SK-N-SH (cell line): Measurements from ENCODE around the gene HNRNPD. TPM values are rescaled to one million over a fixed set of nuclear protein-coding genes. Genes with fewer than 3 reads are reported as not detected.
"Not testable (repeated sequence)": the region's sequence is repeated elsewhere in the genome, so short reads cannot be mapped to it uniquely, and the experiment has no call there.

ENCODE experiments used
- CTCF ChIA-PET: fragments of 300-600, 350-600 bp; formaldehyde crosslinking; extraction: SDS; loops from one replicate; lab custom pipeline; 2021; lab: Yijun Ruan, JAX
- POLR2A ChIA-PET: fragments of 350-600 bp; sonication (Branson Sonifier 250); formaldehyde crosslinking; extraction: SDS; loops from one replicate; lab custom pipeline; 2020; ENCODE audit warnings: antibody characterized with exemption, inconsistent platforms; lab: Yijun Ruan, JAX
- DNase-seq: peaks from one replicate; pipeline ENCODE4 v3.0.0; 2012
- H2AFZ ChIP-seq: fragments of 200-600 bp; sonication (generic); 2 replicates; pipeline ENCODE4 v1.8.1; 2016; ENCODE audit warnings: antibody characterized with exemption, mild to moderate bottlenecking, low read depth
- H3F3A ChIP-seq: fragments of 200-600 bp; sonication (generic); replicated peaks from 2 replicates; pipeline ENCODE3; 2016; ENCODE audit warnings: antibody characterized with exemption, mild to moderate bottlenecking; ENCODE audit not compliant: insufficient read depth
- H3K27ac ChIP-seq, 2 experiments: fragments of 200-500 bp in 1 of 2; fragments of 200-600 bp in 1 of 2; sonication (Bioruptor generic) in 1 of 2; sonication (generic), shearing (Covaris generic) in 1 of 2; 2 replicates each; pipeline versions ENCODE4 v1.5.1 to v1.6.1; 2014 to 2016; ENCODE audit warnings: low read depth in 2 of 2, inconsistent platforms in 1 of 2, low read length in 1 of 2, mild to moderate bottlenecking in 1 of 2, mixed read lengths in 1 of 2
- H3K27me3 ChIP-seq: fragments of 200-600 bp; sonication (generic), shearing (Covaris generic); 2 replicates; pipeline ENCODE4 v1.6.1; 2016; ENCODE audit warnings: mixed run types; ENCODE audit not compliant: insufficient read depth
- H3K36me3 ChIP-seq, 2 experiments: fragments of 200-500 bp in 1 of 2; fragments of 200-600 bp in 1 of 2; sonication (Bioruptor generic) in 1 of 2; sonication (generic) in 1 of 2; replicated peaks in 1 of 2; 2 replicates each; pipeline versions ENCODE3 to v1.5.1; 2014 to 2016; ENCODE audit warnings: low read length in 1 of 2, mild to moderate bottlenecking in 1 of 2; ENCODE audit not compliant: insufficient read depth in 2 of 2, control insufficient read depth in 1 of 2
- H3K4me1 ChIP-seq, 2 experiments: fragments of 200-500 bp in 1 of 2; fragments of 200-600 bp in 1 of 2; sonication (Bioruptor generic) in 1 of 2; sonication (generic), shearing (Covaris generic) in 1 of 2; 2 replicates each; pipeline versions ENCODE4 v1.5.1 to v1.6.1; 2014 to 2016; ENCODE audit warnings: low read depth in 1 of 2, low read length in 1 of 2, mixed run types in 1 of 2; ENCODE audit not compliant: insufficient read depth in 2 of 2, control insufficient read depth in 1 of 2
- H3K4me2 ChIP-seq: fragments of 200-600 bp; sonication (generic), shearing (Covaris generic); 2 replicates; pipeline ENCODE4 v1.6.1; 2017; ENCODE audit warnings: mixed run types
- H3K4me3 ChIP-seq, 2 experiments: fragments of 200-500 bp in 1 of 2; fragments of 200-600 bp in 1 of 2; sonication (Bioruptor generic) in 1 of 2; sonication (generic), shearing (Covaris generic) in 1 of 2; 2 replicates each; pipeline versions ENCODE4 v1.5.1 to v1.8.1; 2014 to 2016; ENCODE audit warnings: low read depth in 2 of 2, inconsistent platforms in 1 of 2, low read length in 1 of 2, mild to moderate bottlenecking in 1 of 2, mixed read lengths in 1 of 2, moderate library complexity in 1 of 2
- H3K79me2 ChIP-seq: fragments of 200-600 bp; sonication (generic); 2 replicates; pipeline ENCODE4 v1.8.1; 2017; ENCODE audit warnings: mild to moderate bottlenecking; ENCODE audit not compliant: insufficient read depth
- H3K9ac ChIP-seq: fragments of 200-600 bp; sonication (generic); 2 replicates; pipeline ENCODE4 v1.6.1; 2017; ENCODE audit warnings: mixed run types
- H3K9me2 ChIP-seq: fragments of 200-600 bp; sonication (generic); 2 replicates; pipeline ENCODE4 v1.6.1; 2017; ENCODE audit warnings: mixed run types
- H3K9me3 ChIP-seq: fragments of 200-600 bp; sonication (generic); 2 replicates; pipeline ENCODE4 v1.6.1; 2017; ENCODE audit warnings: mixed run types, mild to moderate bottlenecking, moderate library complexity
- H4K20me1 ChIP-seq: fragments of 200-600 bp; sonication (generic); 2 replicates; pipeline ENCODE4 v1.6.1; 2017; ENCODE audit warnings: mild to moderate bottlenecking, mixed run types; ENCODE audit not compliant: insufficient read depth
- CHD2 ChIP-seq: fragments of 150-350 bp; IDR thresholded peaks from 2 replicates; pipeline ENCODE4 v1.6.1; 2018; ENCODE audit warnings: low read length; ENCODE audit not compliant: partially characterized antibody
- ELF1 ChIP-seq: IDR thresholded peaks from 2 replicates; pipeline ENCODE4 v1.4.0; 2012
- EZH2phosphoT487 ChIP-seq: fragments of 200-600 bp; sonication (generic); IDR thresholded peaks from 2 replicates; pipeline ENCODE4 v1.6.1; 2017; ENCODE audit warnings: low read depth, mixed run types, mild to moderate bottlenecking, antibody characterized with exemption, moderate library complexity, borderline replicate concordance
- FOSL2 ChIP-seq: IDR thresholded peaks from 2 replicates; pipeline ENCODE4 v1.4.0; 2012; ENCODE audit warnings: low read depth, mild to moderate bottlenecking, moderate library complexity, borderline replicate concordance
- GATA2 ChIP-seq: sonication (generic); formaldehyde crosslinking; IDR thresholded peaks from 2 replicates; pipeline ENCODE4 v1.5.0; 2020; ENCODE audit warnings: mild to moderate bottlenecking, missing genetic modification reagents
- JUND ChIP-seq: IDR thresholded peaks from 2 replicates; pipeline ENCODE4 v1.4.0; 2012
- MXI1 ChIP-seq: IDR thresholded peaks from 2 replicates; pipeline ENCODE4 v1.6.1; 2012; ENCODE audit warnings: mild to moderate bottlenecking, low read depth, low read length, improper control_type of control experiment
- NRF1 ChIP-seq: IDR thresholded peaks from 2 replicates; pipeline ENCODE4 v1.6.1; 2012; ENCODE audit warnings: low read depth, mild to moderate bottlenecking, low read length
- POLR2AphosphoS5 ChIP-seq: IDR thresholded peaks from 2 replicates; pipeline ENCODE4 v1.6.1; 2012; ENCODE audit warnings: low read depth, low read length
- RAD21 ChIP-seq: IDR thresholded peaks from 2 replicates; pipeline ENCODE4 v1.6.1; 2012; ENCODE audit warnings: mild to moderate bottlenecking, low read length
- RCOR1 ChIP-seq: fragments of 150-350 bp; IDR thresholded peaks from 2 replicates; pipeline ENCODE4 v1.6.1; 2017; ENCODE audit warnings: antibody characterized with exemption, low read length
- RFX5 ChIP-seq: IDR thresholded peaks from 2 replicates; pipeline ENCODE4 v1.6.1; 2012; ENCODE audit warnings: mild to moderate bottlenecking, improper control_type of control experiment, low read length
- SIN3A ChIP-seq: IDR thresholded peaks from 2 replicates; pipeline ENCODE4 v1.6.1; 2012; ENCODE audit warnings: low read depth, mild to moderate bottlenecking, low read length, moderate library complexity, borderline replicate concordance
- SMC3 ChIP-seq: IDR thresholded peaks from 2 replicates; pipeline ENCODE4 v1.6.1; 2012; ENCODE audit warnings: low read depth, low read length, improper control_type of control experiment
- TAF1 ChIP-seq: IDR thresholded peaks from 2 replicates; pipeline ENCODE4 v1.6.1; 2012; ENCODE audit warnings: low read depth, mild to moderate bottlenecking, low read length, moderate library complexity, borderline replicate concordance
- WGBS: methylation state at CpG from one replicate; pipeline ENCODE4 v1.1.6; 2017; ENCODE audit warnings: low lambda C conversion rate; 5-methylcytosine and 5-hydroxymethylcytosine counted together
- polyA plus RNA-seq, 3 experiments: library from polyadenylated mRNA; depleted of rRNA; stranded (reverse); fragments of >200 nt; gene quantifications; 2 replicates each; pipeline ENCODE4 v1.2.3, GENCODE V29; 2012
- TF ChIP-seq, protein P1 (sequence below): fragments of 200-600 bp; sonication (generic); IDR thresholded peaks from 2 replicates; pipeline ENCODE4 v1.6.1; 2017; ENCODE audit warnings: antibody characterized with exemption, mild to moderate bottlenecking, moderate library complexity
- TF ChIP-seq, protein P2 (sequence below): IDR thresholded peaks from 2 replicates; pipeline ENCODE4 v1.4.0; 2012; ENCODE audit warnings: low read depth
- TF ChIP-seq, protein P3 (sequence below): IDR thresholded peaks from 2 replicates; pipeline ENCODE4 v1.4.0; 2012; ENCODE audit warnings: low read depth, borderline replicate concordance
- TF ChIP-seq, protein P4 (sequence below): fragments of 150-350 bp; IDR thresholded peaks from 2 replicates; pipeline ENCODE4 v1.6.1; 2016; ENCODE audit warnings: mild to moderate bottlenecking, low read depth, low read length
- TF ChIP-seq, protein P5 (sequence below): IDR thresholded peaks from 2 replicates; pipeline ENCODE4; 2012

Gene HNRNPD
- polyA plus RNA-seq, 1 of the 3 experiments (the other 2 are of a cell fraction): 286 TPM

DNA sequence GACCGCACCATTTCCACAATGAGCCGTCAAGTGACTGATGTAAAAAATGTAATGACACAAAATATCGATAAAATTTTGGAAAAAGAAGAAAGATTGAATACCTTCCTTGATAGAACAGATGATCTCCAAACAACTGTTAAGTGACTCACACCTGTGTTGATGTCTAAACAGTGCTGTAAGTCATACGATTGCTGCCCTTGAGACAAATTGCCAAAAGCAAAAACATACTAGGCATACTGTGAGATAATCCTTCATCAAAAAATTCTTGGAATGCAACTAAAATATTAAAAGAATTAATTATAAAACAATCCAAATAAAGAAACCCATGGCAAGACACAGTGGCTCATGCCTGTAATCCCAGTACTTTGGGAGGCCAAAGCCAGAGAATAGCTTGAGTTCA lies 53.4 kb downstream of the HNRNPD start:
- Histone ChIP-seq H3K9me2 (no peaks in the 10 kb centered on the region), H3F3A (no peaks in the 10 kb centered on the region), H3K9ac (no peak overlapping the region), H3K36me3 (no peaks in the 10 kb centered on the region), H3K79me2 (no peaks in the 10 kb centered on the region), H3K4me2 (no peak overlapping the region), H2AFZ (no peak overlapping the region), H3K9me3 (no peaks in the 10 kb centered on the region), H3K27me3 (no peaks in the 10 kb centered on the region; the same call in 1 of the 2 replicates), H4K20me1 (no peaks in the 10 kb centered on the region), H3K4me1 (no peaks in the 10 kb centered on the region), H3K4me3 (no peak overlapping the region), H3K27ac (no peak overlapping the region)
- no peak for DNase-seq
- POLR2A ChIA-PET: no interaction called here
- 59% methylated on average over 4 of the region's 4 CpGs for WGBS
- TF ChIP-seq ELF1: no peak
- TF ChIP-seq MXI1: no peak
- no peak for TF ChIP-seq JUND
- TF ChIP-seq, protein P1, sequence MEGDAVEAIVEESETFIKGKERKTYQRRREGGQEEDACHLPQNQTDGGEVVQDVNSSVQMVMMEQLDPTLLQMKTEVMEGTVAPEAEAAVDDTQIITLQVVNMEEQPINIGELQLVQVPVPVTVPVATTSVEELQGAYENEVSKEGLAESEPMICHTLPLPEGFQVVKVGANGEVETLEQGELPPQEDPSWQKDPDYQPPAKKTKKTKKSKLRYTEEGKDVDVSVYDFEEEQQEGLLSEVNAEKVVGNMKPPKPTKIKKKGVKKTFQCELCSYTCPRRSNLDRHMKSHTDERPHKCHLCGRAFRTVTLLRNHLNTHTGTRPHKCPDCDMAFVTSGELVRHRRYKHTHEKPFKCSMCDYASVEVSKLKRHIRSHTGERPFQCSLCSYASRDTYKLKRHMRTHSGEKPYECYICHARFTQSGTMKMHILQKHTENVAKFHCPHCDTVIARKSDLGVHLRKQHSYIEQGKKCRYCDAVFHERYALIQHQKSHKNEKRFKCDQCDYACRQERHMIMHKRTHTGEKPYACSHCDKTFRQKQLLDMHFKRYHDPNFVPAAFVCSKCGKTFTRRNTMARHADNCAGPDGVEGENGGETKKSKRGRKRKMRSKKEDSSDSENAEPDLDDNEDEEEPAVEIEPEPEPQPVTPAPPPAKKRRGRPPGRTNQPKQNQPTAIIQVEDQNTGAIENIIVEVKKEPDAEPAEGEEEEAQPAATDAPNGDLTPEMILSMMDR: no peak
- no peak for TF ChIP-seq FOSL2
- TF ChIP-seq, protein P2, sequence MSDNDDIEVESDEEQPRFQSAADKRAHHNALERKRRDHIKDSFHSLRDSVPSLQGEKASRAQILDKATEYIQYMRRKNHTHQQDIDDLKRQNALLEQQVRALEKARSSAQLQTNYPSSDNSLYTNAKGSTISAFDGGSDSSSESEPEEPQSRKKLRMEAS: no peak
- TF ChIP-seq SIN3A: no peak
- TF ChIP-seq, protein P3, sequence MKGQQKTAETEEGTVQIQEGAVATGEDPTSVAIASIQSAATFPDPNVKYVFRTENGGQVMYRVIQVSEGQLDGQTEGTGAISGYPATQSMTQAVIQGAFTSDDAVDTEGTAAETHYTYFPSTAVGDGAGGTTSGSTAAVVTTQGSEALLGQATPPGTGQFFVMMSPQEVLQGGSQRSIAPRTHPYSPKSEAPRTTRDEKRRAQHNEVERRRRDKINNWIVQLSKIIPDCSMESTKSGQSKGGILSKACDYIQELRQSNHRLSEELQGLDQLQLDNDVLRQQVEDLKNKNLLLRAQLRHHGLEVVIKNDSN: no peak
- no peak for TF ChIP-seq RFX5
- no peak for TF ChIP-seq RAD21
- no peak for TF ChIP-seq RCOR1
- no peak for TF ChIP-seq TAF1
- TF ChIP-seq CHD2: no peak
- TF ChIP-seq, protein P4, sequence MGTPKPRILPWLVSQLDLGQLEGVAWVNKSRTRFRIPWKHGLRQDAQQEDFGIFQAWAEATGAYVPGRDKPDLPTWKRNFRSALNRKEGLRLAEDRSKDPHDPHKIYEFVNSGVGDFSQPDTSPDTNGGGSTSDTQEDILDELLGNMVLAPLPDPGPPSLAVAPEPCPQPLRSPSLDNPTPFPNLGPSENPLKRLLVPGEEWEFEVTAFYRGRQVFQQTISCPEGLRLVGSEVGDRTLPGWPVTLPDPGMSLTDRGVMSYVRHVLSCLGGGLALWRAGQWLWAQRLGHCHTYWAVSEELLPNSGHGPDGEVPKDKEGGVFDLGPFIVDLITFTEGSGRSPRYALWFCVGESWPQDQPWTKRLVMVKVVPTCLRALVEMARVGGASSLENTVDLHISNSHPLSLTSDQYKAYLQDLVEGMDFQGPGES: no peak
- TF ChIP-seq GATA2 (CRISPR knock-in tag): no peak
- no peak for TF ChIP-seq SMC3
- no peak for TF ChIP-seq NRF1
- TF ChIP-seq EZH2phosphoT487: no peak
- TF ChIP-seq POLR2AphosphoS5: no peak
- TF ChIP-seq, protein P5, sequence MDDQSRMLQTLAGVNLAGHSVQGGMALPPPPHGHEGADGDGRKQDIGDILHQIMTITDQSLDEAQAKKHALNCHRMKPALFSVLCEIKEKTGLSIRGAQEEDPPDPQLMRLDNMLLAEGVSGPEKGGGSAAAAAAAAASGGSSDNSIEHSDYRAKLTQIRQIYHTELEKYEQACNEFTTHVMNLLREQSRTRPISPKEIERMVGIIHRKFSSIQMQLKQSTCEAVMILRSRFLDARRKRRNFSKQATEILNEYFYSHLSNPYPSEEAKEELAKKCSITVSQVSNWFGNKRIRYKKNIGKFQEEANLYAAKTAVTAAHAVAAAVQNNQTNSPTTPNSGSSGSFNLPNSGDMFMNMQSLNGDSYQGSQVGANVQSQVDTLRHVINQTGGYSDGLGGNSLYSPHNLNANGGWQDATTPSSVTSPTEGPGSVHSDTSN: no peak
- CTCF ChIA-PET: no interaction called here

DNA sequence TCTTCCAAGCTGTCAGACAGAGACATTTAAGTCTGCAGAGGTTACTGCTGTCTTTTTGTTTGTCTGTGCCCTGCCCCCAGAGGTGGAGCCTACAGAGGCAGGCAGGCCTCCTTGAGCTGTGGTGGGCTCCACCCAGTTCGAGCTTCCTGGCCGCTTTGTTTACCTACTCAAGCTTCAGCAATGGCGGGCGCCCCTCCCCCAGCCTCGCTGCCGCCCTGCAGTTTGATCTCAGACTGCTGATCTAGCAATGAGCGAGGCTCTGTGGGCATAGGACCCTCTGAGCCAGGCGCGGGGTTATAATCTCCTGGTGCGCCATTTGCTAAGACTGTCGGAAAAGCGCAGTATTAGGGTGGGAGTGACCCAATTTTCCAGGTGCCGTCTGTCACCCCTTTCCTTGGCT lies 70.7 kb downstream of the HNRNPD start:
- H3F3A ChIP-seq, H3K4me2 ChIP-seq, H3K27ac ChIP-seq, H3K27me3 ChIP-seq, H4K20me1 ChIP-seq, H3K9ac ChIP-seq, DNase-seq, H3K9me2 ChIP-seq, CTCF ChIA-PET, POLR2A ChIA-PET, H3K9me3 ChIP-seq, H2AFZ ChIP-seq, H3K36me3 ChIP-seq, H3K79me2 ChIP-seq, H3K4me1 ChIP-seq: not testable (repeated sequence)
- WGBS: 40% methylated on average over 10 of the region's 13 CpGs
- H3K4me3 ChIP-seq: peak overlapping the region in 1 of 2 experiments; percentile 16; a peak in 1 of 4 replicates
